Measurements from ENCODE around the gene EDN3.

EDN3 gene

GRCh38 chr20:59300333-59301081 lies at the start of gene EDN3:
TSS of gene EDN3 (plus strand) at chr20:59300611. CDS start at chr20:59300813, 202 bp downstream.
- no peak for DNase-seq

- DNase-seq = peak; percentile 24
Measured at GRCh38 chr20:59253325-59253724, 47.1 kb upstream of the EDN3 start.

GRCh38 chr20:59253779-59254319 lies 46.6 kb upstream of the EDN3 start:
- peak; percentile 52 for DNase-seq

DNA sequence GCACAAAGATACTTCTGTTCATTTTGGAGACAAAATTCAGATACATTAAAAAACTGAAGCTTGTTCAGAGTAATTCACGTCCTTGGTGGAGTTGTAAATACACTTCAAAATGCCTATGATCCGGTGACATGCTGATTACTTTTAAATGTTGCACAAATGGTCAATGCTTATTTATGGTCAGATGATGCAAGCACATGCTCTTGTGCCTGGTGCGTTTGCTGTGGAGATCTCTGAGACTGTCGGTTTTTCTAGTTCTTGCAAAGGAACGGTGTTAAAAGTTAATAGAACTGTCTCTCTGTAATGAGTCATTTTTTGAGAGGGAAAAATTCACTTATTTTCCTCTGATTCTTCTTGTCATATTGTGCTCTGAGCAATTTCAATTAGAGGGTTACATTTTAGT lies 45.2 kb upstream of the EDN3 start:
- DNase-seq = no peak

DNA sequence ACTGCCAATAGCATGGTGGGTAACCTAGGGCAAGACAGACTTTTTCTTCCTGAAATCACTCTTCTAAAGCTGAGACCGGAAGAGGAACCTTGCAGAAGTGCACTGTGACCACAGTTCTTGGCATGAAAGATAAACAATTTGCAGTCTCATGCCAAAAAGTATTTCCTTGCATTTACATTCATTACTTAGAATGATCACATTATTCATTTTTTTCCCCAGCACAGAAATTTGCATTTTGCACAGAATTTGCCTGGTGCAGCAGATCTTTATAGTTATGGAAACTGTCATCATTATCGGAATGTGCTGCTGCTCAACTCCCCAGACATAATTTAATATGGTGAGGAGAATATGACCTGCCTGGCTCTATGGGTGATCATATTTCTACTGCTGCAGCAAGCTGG lies 42.2 kb upstream of the EDN3 start:
- peak; percentile 18 for DNase-seq

DNA sequence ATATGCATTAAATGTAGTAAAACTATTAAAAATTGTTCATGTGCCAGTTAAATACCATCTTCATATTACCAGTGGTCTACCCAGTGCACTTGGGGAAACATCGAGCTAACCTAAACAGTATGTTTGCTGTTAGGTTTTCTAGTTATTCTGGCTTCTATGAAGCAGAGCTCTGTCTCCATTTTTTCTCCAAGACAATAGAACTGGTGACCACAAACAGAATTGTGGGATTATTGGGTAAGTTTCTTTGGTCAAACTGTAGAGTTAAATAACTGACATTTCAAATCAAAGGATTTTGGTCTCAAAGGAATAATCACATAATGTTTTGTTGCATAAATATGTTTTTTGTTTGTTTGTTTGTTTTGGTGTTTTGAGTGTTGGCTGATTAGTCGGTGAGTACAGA lies 40.5 kb upstream of the EDN3 start:
- DNase-seq = no peak

DNA sequence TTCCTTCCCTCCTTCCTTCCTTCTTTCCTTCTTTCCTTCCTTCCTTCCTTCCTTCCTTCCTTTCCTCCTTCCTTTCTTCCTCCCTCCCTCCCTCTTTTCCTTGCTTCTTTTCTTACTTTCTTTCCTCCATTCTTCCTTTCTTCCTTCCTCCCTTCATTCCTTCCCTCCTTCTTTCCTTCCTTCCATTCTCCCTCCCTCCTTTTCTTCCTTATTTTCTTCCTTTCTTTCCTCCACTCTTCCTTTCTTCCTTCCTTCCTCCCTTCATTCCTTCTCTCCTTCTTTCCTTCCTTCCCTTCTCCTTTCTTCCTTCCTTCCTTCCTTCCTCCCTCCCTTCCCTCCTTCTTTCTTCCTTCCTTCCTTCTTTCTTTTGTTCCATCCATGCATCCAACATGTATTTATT lies 35.1 kb upstream of the EDN3 start:
- DNase-seq = no peak

- no peak for DNase-seq
Measured at GRCh38 chr20:59268870-59269269, 31.5 kb upstream of the EDN3 start.

DNA sequence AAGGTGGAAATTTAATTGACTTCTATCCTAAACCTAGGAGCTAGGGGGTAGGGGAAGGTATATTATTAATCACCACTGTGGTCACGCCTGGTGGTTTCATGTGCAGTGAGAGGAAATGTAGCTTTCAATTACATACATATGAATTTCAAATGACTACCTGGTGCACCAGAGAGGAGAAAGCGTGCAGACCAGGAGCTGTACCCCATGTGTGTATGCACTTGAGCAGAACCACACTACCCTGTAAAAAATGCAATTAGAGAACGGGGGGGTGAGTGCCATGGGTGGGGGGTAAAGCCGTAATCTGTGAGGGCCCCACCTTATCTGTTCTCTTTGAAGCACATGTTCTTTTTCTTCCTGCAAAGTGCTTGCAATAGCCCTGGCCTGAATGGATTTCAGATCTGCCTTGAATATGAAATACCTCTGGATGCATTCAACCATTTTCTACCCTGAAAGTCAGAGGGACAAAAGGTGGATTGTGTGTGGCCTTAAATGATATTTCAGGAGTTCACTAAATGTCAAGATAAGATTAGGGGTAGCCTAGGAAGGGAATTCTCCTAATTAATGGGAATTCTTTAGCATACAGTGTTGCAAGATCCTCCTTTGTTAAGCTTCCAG lies 30.9 kb upstream of the EDN3 start:
- peak; percentile 4 for DNase-seq

DNA sequence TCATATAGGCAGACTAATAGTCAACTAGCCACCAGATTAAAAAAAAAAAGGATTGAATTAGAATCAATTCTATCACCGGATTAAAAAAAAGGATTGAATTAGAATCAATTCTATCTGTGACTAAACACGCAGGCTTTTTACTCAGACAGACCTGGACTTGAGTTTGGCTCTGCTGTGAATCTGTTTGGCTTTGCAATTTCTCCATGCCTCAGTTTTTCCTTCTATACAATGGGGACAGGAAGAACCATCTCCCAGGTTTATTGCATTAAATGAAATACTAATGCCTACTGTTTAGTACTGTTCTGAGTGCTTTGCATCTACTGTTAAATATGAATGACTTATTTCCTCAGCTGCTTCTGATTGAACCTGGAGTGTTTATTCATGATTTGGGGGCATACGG lies 30.0 kb upstream of the EDN3 start:
- DNase-seq = no peak

GRCh38 chr20:59273739-59274357 lies 26.6 kb upstream of the EDN3 start:
- no peak for DNase-seq

- DNase-seq = no peak
Measured at GRCh38 chr20:59276938-59277337, 23.5 kb upstream of the EDN3 start.

DNA sequence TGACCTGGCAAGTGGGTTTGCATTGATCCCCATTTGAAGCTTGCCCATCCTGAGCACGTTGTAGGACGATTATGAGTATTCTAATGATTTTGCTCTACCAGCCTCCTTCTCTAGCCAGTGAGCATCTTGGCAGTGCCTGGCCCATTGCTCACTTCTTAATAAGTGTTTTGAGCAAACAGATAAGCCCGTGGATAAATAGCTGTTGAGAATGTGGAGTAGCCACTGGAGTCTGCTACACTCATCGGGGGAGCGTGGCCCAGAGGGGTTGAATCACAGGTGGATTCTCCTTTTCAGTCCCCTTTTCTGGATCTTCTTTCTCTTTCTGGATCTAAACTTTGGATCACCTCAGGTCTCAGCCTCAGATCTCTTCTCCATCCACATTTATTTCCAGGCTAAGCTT lies 15.9 kb upstream of the EDN3 start:
- no peak for DNase-seq

GRCh38 chr20:59289994-59290393 lies 10.4 kb upstream of the EDN3 start:
- no peak for DNase-seq

- no peak for DNase-seq
Measured at GRCh38 chr20:59291740-59292383, 8.5 kb upstream of the EDN3 start.

DNA sequence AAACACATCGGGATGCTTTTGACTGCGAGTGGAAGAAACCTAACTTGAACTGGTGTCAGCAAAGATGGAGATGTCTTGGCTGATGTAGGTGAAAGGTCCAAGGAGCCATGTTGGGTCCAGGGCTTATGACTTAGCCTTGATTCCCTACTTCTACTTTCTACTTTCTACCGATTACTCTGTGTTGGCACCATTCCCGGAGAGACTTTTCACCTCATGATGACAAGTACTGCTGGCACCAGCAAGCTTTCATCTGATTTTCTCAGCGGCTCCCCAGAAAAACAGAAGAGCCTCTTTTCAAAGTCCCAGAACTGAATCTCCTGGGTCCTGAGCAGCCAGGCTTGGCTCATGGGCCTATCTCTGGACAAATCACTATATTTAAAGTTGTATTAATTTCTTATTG lies 4.9 kb upstream of the EDN3 start:
- DNase-seq = no peak

DNA sequence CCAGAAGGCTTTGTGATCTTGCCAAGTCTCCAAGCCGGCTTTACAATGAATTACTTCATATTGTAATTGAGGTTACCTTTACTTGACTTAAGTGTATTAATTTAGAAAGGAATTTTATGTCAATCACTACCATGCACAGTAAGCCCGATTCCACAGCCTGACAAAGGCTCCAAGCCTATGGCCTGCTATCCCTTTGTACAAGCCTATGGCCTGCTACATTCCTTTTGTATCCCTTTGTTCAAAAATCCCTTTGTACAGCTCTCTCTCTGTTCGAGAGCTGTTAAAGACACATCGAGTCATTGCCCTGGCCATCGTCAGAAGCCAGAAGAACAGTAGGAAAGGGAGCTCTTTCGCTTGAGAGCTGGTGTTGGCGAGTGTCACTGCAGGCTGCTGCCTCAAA lies 2.7 kb upstream of the EDN3 start:
- no peak for DNase-seq

DNA sequence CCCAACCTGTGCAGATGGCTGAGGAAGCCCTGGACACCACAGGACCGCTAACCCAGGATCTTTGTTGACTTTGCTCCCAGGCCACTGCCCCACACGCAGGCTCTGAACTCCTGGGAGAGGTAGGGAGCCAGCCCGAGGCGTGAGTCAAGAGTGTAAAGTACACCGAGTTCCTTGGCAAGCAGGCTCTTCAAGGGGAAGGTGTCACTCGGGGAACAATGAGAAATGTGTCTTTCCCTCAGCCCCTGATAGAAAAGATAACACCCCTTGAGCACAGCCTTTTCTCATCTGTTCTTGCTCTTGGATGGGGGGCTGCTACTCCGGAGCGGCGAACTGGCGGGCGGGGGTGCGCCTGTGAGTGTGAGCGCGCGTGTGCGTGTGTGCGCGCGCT lies 472 bp upstream of the EDN3 start:
- no peak for DNase-seq

DNA sequence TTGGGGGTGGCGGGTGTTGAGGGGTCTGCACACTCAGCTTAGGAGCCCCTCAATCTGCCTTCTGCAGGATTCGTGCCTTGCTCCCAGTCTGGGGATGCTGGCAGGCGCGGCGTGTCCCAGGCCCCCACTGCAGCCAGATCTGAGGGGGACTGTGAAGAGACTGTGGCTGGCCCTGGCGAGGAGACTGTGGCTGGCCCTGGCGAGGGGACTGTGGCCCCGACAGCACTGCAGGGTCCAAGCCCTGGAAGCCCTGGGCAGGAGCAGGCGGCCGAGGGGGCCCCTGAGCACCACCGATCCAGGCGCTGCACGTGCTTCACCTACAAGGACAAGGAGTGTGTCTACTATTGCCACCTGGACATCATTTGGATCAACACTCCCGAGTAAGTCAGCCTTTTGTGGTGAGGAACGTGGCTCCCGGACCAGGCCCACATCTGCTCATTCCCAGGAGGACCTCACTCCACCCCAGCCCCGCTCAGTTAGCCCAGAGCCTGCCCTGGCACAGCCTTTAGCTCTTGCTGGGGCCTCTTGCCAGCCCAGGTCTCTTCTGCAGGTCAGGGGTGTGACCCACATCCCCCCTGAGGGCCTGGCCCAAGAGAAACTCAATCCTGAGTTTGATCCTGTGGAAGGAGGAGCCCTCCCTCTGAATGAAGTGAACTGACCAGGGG lies 1.1 kb downstream of the EDN3 start:
- DNase-seq = no peak

GRCh38 chr20:59305908-59306655 lies 5.7 kb downstream of the EDN3 start:
- DNase-seq = no peak

DNA sequence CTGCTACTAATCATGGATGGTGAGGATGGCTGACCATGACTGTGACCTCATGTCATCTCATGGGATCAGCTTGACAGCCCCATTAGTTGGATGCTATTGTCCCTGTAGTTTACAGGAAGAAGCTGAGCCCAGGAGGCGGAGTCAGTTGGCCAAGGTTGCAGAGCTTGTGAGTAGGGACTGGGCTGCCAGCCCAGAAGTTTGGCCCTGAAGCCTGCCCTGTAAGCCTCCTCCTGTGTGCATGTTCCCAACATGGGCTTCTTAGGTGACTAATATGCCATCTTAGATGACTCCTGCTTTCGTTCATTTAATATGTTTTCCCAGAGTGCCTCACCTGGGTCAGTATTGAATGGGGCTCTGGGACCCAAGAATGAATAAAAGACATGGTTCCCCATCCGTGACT lies 6.9 kb downstream of the EDN3 start:
- DNase-seq = no peak

DNA sequence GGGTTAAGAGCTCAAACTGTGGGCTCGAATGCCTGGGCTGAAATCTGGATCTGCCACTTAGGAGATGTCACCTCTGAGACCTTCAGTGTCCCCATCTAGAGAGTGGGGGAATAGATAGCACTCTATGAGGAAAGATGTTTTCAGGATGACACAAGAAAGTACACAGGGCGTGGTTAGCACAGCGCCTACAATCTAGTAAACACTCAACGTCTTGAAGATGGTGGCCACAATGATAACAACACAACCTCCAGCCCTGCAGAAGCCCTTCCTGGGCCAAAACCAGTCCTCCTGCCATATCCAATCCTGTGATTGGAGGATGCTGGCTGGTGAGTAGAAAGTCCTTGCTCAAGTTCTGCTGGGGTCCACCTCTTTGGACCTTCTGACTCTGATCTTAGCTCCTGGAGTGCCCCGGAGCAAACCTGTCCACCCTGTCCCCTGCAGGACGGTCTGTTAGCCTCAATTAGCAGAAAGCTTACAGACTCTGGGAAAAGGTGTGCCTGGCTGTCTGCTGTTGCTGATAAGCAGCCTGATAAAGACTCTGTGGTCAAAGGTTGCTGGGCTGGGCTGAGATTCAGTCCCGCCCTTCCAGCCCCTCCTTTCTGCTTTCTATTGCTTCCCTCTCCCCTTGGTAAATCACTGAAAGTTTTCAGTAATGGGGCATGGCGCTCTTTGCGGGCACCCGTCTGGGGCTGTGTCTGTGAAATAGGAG lies 8.2 kb downstream of the EDN3 start:
- no peak for DNase-seq
